GM19193 (cell line): ENCODE results near the gene GALNT17.

ENCODE experiments used
- POLR2A ChIP-seq: IDR thresholded peaks from 4 replicates; pipeline ENCODE4 v1.6.1; 2011; ENCODE audit not compliant: insufficient read depth, insufficient read length; ENCODE audit errors: extremely low read depth

GALNT17 gene

DNA sequence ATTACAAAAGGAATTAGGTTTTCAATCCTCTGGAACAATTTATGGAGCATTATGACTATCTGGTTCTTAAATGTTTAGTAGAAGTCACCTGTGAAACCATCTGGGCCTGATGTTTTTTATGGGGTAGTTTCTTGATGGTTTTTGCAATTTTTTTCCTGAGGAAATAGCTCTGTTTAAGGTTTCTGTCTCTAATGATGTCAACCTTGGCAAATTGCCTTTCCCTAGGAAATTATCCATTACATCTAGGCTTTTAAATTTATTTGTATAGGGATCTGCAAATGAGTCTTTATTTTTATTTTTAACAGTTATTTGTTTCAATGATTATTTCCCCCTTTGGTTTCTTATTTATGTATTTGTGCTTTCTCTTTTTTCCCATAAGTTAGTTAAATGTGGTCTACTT, 222.8 kb downstream of the GALNT17 start:
- no peak for TF ChIP-seq POLR2A

DNA sequence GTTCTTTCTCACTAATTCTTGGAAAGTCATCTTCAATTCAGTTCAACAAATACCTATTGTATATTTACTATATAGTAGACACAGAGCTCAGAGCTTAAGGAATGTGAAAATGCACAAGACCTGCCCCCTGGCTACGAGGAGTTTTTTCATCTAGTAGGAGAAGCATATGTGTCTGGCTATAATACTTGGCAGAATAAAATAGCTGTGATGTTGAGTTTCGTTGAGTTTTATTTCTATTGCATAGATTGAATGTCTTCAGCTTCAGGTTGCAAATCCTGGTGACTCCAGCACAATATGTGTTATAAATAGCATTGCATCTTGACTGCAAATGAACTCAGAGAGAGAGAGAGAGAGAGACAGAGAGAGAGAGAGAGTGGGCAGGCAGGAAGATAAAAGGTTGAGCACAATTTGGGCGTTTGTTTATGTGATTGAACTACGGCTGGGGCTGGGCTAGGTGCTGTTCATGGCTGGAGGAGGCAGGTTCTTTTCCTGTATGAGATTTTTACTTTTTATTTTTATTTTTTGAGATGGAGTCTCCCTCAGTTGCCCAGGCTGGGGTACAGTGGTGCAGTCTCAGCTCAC, 229.6 kb downstream of the GALNT17 start:
- TF ChIP-seq POLR2A, result no peak

DNA sequence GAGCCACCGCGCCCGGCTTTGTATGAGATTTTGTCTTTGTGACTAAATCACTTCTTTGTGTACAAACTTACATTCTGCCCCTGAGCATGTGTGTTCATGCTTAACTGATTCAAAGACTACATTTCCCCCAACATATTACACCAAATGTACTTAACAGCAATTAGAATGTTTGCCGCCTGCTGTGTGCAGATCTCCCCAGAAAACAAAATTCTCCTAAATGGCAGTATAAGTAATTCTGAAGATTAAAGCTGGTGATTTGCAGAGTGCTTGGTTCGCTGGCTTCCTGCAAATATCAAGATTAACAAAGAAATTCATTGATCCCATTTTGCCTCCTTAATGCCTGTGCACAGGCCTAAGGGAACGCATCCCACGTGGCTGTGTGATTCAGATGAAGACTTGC, 230.3 kb downstream of the GALNT17 start:
- TF ChIP-seq POLR2A, result no peak

DNA sequence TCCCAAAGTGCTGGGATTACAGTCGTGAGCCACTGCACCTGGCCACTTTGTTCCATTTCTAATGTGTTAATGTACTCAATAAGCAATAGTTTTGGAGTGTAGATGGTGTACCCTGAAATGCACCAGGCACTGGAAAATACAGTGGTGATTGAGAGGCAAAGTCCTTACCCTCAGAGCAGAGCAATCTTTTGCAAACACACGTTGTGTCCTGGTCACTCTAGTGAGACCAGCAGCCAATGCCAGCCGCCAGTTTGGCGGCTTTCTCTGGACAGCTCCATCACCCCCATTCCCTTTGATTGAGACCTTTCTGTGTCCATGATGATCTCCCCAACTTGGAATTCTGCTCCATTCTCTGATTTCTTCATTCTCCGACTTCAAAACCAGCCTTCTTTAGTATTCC, 231.3 kb downstream of the GALNT17 start:
- no peak for TF ChIP-seq POLR2A

DNA sequence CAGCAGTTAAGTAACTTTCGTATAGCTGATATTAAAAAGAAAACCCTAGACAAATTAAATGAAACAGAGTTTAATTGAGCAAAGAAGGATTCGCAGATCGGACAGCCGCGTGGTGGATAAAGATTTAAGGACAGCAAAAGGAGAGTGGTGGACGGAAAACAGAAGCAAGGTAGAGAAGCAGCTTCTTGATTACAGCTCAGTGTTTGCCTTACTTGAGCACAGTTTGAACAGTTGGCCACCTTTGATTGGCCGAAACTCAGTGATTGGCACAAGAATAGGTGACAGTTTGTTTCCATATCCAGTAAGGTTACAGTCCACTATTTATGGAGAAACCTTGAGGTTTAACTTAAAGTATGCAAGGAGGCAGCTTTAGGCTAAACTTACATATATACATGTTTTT, 231.7 kb downstream of the GALNT17 start:
- TF ChIP-seq POLR2A, result no peak

DNA sequence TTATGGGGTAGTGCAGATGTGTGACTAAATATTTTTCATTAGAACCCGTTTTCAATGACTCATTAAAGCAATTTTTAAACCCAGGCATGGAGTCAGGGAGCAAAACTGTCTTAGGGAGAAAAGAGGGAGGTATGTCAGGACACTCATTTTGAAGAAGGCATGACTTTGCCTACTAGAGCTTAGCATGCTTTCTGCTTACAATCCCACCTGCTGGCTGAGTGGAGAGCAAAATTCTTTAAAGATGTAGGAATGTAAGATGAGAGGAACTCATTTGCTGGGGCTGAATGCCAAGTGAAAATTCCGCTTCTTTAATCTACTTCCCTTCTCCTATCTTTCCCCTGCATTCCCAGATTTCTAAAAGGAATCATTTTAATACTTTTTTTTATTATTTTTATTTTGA, 232.6 kb downstream of the GALNT17 start:
- no peak for TF ChIP-seq POLR2A

DNA sequence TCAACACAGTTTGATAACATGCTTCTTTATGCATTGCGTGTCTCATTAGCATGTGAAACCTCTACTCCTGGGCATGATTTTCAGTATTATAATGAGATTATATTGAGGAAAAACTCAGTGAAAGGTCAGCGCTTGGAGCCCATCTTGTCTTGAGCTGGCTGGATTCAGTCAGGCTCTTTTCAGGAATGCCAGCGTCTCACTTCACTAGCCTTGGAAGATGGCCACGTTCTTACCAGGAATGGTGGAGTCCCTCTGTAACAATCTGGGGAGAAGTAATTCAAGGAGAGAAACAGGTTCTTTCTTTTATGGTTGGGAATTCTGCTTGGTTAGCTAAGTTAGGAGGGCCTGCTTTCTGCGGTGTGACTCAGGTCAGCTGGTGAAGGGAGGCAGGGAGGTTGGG, 241.0 kb downstream of the GALNT17 start:
- no peak for TF ChIP-seq POLR2A

DNA sequence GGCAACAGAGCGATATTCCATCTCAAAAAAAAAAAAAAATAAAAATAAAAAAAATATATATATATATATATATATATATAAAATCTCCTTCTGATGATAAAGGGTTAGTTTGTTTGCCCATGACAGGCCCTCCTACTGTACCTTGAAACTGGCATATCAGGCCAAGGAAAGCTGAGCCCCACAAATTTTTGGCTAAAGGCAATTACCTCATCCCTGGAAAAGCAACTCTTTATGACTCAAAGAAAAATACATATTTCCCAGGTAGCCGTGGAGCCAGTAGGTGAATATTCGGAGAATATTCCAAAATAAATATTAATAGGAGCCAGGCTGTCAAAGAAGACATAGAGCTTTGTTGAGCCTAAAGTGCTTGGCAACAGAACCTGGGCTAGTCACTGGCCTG, 245.1 kb downstream of the GALNT17 start:
- no peak for TF ChIP-seq POLR2A

DNA sequence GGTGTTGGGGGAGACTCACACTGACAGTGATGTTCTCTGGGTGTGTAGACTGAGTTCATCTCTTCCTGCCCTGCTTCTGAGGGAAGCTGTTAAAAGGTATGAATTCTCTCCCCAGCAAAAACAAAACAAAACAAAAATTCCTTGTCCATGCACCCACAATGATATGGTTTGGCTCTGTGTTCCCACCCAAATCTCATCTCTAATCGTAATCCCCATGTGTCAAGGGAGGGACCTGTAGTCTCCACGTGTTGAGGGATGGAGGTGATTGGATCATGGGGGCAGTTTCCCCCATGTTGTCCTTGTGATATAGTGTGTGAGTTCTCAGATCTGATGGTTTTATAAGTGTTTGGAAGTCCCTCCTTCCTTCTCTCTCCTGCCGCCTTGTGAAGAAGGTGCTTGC, 245.5 kb downstream of the GALNT17 start:
- no peak for TF ChIP-seq POLR2A

DNA sequence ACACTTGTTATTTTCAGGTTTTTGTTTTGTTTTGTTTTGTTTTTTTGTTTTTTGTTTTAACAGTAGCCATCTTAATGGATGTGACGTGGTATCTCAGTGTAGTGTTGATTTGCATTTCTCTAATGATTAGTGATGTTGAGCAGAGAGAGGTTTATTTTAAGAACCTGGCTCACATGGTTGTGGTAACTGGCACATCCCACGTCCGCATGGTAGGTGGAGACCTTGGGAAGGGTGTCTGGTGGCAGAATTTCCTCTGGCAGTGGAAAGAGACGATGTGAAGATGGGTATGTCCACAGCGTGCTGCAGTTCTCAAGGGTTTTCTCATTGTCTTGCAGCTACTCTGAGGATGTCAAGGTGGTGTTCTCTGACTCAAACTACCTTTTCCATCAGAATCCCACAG, 252.2 kb downstream of the GALNT17 start:
- no peak for TF ChIP-seq POLR2A

DNA sequence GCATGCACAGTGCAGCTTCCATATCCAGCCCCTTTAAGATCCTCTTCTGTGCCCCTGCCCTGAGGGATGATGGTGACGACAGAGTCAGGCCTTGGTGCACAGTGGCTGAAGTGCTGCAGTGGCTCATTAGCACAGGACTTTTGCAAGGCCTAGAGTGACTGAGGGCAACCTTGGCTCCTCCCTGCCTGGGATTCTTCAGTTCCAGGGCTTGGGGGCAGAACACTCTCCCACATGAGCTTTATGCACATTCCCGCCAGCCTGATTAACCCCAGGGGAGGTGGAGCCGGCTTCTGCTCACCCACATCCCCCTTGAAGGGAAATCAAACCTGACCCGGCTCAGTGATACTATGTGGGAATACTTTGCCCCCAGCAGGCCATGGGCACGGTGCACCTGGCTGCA, 253.4 kb downstream of the GALNT17 start:
- TF ChIP-seq POLR2A, result no peak

DNA sequence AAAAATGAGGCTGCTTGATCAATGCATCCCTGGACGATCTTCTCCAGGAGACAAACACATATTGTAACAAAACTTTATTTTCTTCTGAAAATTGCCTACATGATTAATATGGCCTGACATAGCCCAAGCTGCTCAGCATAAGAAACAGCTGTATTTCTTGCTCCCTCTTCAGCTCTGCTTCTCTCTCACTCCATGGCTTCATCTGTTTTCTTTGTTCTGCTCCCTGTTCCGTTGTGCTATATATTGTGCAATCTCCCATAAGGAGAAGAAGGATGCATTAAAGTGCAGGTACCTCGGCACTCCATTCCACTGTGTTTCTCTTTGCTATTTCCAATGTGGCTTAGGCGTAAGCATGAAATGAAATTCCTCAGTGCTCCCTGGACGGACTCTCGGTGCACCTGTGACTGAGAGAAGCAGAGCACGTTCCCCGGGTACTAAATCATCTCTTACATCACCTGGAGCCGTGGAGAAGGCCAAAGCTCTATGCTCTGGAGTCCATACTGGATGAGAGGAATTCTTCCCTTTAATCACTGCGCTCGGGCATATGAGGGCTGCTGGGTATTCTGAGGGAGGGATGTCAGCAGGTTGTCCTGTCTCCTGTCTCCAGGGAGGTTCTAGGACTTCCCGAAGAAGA, 254.3 kb downstream of the GALNT17 start:
- no peak for TF ChIP-seq POLR2A

DNA sequence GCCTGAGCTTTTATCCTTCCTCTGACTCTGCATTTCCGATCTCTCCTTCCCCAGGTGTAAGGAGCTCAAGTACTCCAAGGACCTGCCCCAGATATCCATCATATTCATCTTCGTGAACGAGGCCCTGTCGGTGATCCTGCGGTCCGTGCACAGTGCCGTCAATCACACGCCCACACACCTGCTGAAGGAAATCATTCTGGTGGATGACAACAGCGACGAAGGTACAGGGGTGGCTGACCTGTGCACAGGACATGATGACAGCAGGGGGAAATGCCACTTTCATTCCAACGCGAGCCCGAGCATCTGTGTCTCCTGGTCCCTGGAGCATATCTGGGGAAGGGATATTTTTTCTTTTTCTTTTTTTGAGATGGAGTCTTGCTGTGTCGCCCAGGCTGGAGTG, 256.2 kb downstream of the GALNT17 start:
- TF ChIP-seq POLR2A, result no peak

DNA sequence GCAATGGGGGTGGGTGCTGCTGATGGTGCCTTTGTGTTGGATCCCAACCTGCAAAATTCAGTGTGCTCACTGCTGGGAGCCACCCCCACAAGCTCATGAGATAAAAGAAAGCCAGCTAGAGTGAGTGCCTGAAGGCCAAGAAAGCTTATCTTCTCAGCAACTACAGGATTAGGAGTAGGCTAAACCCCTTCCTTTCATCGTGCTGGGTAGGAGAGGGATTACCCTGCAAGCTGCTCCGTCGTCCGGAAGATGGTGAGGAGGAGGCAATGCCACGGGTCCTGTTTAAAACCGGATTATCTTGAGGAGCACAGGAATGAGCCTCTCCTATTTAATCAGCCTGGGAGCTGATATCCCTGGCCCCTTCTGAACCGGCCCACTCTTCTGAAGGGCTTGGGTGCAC, 258.0 kb downstream of the GALNT17 start:
- TF ChIP-seq POLR2A, result no peak

DNA sequence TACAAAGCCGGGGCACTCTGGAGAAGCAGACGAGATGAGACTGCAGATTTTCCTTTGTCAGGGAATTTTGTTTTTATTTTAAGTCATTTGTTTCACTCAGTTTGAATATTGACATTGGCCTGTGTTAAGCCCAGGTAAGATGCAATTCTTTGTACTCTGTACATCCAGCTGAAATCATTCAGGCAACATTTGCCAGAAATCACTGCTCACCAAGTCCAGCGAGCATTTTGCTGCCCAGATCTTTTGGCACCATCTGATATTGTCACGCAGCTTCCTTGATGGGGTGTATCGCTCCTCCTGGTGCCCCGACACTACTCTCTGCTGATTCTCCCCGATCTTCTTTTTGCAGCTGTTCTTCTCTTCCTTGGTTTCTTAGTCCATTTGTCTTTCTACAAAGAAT, 261.7 kb downstream of the GALNT17 start:
- no peak for TF ChIP-seq POLR2A

DNA sequence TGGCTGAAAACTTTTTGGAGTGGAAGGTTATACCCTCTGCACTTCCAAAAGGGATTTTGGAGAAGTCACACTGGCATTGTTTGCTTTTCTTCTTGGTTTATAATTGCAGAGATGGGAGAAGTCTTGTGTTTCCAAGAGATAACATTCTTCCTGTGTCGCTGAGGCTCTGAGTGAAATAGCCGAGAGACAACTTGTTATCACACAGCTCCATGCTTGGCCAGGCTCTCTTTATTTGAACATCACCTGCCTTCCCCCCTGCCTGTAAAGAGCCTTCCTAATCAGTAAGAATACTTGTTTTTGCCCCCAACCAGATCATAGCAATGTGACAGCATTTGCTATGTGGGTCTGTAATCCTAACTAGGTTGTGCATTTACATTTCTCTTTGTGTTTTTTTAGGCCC, 270.7 kb downstream of the GALNT17 start:
- no peak for TF ChIP-seq POLR2A
